Cortex of kidney (tissue), 1 donor: ENCODE measurements around the gene ARHGEF6.

Source experiments
- DNase-seq: peaks from one replicate; lab custom pipeline; 2025; lab: John Stamatoyannopoulos, UW

ARHGEF6 gene

GRCh38 chrX:136646602-136647239 is 134.0 kb downstream of the ARHGEF6 start:
- DNase-seq, result no peak

- no peak for DNase-seq
Observed at GRCh38 chrX:136643243-136643642, 137.5 kb downstream of the ARHGEF6 start.

GRCh38 chrX:136639506-136640176 is 141.1 kb downstream of the ARHGEF6 start:
- no peak for DNase-seq

- no peak for DNase-seq
Observed at GRCh38 chrX:136636121-136636520, 144.6 kb downstream of the ARHGEF6 start.

- DNase-seq, result no peak
Observed at GRCh38 chrX:136635235-136635634, 145.5 kb downstream of the ARHGEF6 start.

- DNase-seq, result no peak
Observed at GRCh38 chrX:136630881-136631280, 149.9 kb downstream of the ARHGEF6 start.

GRCh38 chrX:136629084-136629750 is 151.5 kb downstream of the ARHGEF6 start:
- no peak for DNase-seq

- no peak for DNase-seq
Observed at GRCh38 chrX:136627409-136627808, 153.3 kb downstream of the ARHGEF6 start.

GRCh38 chrX:136626891-136627290 is 153.8 kb downstream of the ARHGEF6 start:
- no peak for DNase-seq

- no peak for DNase-seq
Observed at GRCh38 chrX:136626237-136626636, 154.5 kb downstream of the ARHGEF6 start.

- no peak for DNase-seq
Observed at GRCh38 chrX:136625246-136625645, 155.5 kb downstream of the ARHGEF6 start.

- no peak for DNase-seq
Observed at GRCh38 chrX:136623396-136623795, 157.3 kb downstream of the ARHGEF6 start.

- DNase-seq, result no peak
Observed at GRCh38 chrX:136622568-136622967, 158.2 kb downstream of the ARHGEF6 start.

GRCh38 chrX:136620780-136621179 is 160.0 kb downstream of the ARHGEF6 start:
- DNase-seq, result no peak

- DNase-seq, result no peak
Observed at GRCh38 chrX:136619899-136620505, 160.7 kb downstream of the ARHGEF6 start.

GRCh38 chrX:136616987-136617685 is 163.6 kb downstream of the ARHGEF6 start:
- no peak for DNase-seq
